ENCODE measurements around the gene MAN1B1.
"Not testable (repeated sequence)": the region's sequence is repeated elsewhere in the genome, so short reads cannot be mapped to it uniquely, and the experiment has no call there.

Gene MAN1B1

DNA sequence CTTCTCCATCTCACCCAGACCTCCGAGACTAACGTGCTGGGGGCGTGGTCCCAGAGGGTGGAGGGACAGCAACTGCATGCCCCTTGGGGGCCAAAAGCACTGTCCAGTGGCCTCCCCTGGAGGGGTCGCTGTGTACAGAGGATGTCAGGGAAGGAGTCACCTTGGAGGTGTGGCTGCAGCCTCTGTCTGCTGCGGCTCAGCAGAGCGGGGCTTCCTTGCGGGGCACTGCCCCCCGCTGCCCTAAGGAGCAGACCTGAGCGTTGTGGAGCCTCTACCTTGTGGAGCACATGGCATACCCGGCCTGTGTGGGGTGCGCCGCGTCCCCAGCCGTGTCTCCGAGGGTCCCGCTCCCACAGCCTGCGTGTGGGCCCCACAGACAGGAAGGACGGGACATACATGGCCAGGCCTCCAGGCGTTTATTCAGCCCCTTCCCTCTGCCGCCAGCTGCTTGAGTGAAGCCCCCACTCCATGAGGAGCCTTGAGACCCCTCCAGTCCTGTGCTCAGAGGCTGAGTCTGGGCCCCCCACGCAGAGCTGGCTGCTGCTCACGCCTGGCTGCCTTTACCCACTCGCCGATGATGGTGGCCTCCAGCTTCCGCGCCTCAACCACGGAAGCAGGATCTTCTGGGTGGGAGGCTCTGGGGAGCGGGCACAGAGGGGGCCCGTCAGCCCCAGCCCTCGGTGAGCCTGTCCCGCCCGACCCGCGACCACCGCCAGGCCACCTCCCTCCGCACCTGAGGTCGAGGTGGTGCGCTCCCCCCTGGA, 23.5 kb downstream of the MAN1B1 start:
- no peak for DNase-seq

- DNase-seq = no peak
These were observed 24.4 kb downstream of the MAN1B1 start for GRCh38 chr9:137110911-137111787.

- DNase-seq = no peak
These were observed 25.2 kb downstream of the MAN1B1 start for GRCh38 chr9:137111788-137112563.

DNA sequence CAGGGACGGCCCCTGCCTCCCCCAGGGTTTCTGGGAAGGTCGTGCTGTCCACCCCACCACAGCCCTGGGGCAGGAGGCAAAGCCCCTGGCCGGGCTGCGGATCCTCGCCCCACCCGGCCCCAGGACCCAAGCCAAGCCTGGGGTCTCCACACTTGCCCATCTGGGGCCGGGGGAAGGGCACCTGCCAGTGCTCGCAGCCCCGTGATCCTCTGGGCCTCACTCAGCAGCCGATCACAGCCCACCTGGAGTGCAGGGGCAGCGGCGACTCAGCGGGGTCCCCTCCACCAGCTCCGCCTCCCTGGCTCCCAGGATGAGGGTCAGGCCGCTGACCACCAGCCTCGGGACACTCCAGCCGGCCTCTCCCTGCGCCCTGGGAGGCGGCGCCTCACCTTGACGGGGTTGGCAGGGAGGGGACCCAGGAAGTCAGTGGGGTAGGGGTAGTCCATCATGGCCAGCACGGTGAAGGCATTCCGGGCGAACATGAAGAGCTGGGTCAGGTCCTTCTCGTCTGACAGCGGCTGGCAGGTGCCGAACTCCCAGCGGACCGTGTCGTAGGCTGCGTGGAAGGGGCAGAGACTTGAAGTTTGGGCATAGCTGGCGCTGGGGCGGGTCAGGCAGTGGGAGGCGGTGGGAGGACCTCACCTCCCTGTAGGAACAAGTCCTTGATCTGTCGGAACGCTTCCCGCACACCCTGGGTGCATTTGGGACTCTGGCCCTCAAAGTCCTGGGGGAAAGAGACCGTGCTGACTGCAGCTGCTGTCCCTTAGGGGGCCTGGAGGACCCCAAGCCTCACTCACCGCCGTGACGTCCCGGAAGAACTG, 26.0 kb downstream of the MAN1B1 start:
- DNase-seq = no peak

- no peak for DNase-seq
These were observed 26.8 kb downstream of the MAN1B1 start for GRCh38 chr9:137113385-137114159.

DNA sequence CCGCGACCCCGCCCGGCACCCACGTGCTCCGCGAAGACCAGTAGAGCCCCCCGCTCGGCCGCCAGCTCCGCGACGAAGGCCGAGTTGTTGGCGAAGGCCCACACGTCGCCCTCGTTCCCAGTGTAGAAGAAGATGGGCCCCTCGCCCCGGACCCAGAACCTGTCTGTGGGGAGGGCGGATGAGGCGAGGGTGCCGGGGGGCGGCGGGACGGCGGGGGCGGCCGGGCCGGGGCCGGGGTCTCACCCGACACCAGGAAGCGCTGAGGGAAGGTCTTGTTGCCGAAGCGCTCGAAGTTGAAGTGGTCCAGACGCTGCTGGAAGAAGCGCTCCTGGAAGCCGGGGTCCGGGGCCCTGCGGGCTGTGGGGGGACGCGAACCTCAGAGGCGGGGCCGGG, 27.4 kb downstream of the MAN1B1 start:
- no peak for DNase-seq

DNA sequence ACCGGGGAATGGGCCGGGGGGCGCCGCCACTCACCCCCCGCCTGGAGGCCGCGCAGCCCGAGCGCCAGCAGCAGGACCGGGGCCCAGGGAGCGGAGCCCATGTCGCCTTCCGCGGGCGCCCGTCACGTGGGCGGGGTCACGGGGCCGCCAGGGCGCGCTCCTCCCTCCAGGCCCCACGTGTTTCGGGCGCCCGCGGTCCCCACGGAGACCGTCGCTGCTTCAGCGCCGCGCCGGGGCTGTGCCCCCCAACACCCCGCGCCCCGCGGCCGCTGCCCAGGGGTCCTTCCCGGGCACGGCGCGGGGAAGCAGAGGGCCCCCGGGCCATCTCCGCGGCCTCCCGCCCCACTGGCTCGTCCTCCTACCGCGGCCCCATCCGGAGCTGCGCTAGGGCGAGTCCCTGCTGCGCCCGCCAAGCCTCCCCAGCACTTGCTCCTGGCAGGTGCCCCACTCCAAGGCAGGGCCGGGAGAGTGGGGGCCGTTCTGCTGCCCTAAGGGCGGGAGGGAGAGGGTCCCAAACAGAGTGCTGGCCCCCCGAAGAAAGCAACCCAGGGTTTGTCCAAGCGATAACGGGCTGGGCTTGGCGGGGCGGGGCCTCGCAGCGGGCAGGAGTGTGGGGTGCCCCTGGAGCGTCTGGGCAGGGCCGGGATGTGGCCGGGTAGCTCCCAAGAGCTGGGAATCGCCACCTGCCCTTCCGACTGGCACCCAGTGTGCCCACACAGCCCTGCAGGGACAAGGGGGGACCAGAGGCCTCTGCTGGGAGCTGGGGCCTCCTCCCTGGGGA, 28.0 kb downstream of the MAN1B1 start, which contains the start of gene DPP7:
Gene DPP7, minus strand, starts transcription at position 121 of the 781 bp plus-strand sequence. Its CDS starts 20 bp downstream, at position 101.
- peak in 48 of 51 donors; percentile 19 to 89 (median 64) for DNase-seq

GRCh38 chr9:137115394-137116026, 28.7 kb downstream of the MAN1B1 start:
- DNase-seq = no peak

- no peak for DNase-seq
These were observed 29.3 kb downstream of the MAN1B1 start for GRCh38 chr9:137116027-137116507.

DNA sequence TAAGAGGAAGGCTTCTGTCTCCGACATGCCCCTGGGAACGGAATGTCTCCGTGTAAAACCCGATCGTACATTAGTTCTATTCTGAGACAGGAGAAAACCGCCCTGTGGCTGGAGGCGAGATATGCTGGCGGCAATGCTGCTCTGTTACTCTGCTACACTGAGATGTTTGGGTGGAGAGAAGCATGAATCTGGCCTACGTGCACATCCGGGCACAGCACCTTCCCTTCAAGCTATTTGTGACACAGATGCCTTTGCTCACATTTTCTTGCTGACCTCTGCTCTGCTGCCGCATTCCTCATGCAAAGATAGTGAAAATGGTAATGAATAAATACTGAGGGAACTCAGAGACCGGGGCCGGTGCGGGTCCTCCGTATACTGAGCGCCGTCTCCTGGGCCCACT, 29.9 kb downstream of the MAN1B1 start:
- DNase-seq = peak in 1 of 51 donors; percentile 35

DNA sequence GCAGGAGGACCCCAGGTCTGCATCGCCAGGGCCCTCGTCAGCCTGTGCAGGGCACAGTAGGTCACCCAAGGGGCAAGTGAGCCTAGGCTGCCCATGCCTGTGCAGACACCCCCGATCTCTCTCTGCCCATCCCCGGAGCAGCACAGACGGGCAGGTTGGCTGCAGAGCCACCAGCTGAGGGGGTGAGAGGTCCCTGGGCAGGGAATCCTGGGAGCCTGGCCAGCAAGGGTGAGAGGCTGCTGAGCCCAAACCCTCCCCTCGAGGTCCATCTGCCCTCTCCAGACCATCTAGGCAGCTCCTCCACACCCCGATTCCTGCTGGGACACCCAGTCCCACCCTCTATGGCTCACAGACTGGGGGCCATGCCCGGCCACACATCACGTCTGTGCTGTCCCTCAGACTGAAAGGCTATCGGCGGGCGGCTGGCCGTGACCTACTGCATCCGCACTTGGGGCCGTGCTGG, 30.5 kb downstream of the MAN1B1 start:
- DNase-seq = no peak

GRCh38 chr9:137118092-137118603, 31.4 kb downstream of the MAN1B1 start:
- not testable (repeated sequence) for DNase-seq

GRCh38 chr9:137121927-137122795, 35.4 kb downstream of the MAN1B1 start:
- not testable (repeated sequence) for DNase-seq

DNA sequence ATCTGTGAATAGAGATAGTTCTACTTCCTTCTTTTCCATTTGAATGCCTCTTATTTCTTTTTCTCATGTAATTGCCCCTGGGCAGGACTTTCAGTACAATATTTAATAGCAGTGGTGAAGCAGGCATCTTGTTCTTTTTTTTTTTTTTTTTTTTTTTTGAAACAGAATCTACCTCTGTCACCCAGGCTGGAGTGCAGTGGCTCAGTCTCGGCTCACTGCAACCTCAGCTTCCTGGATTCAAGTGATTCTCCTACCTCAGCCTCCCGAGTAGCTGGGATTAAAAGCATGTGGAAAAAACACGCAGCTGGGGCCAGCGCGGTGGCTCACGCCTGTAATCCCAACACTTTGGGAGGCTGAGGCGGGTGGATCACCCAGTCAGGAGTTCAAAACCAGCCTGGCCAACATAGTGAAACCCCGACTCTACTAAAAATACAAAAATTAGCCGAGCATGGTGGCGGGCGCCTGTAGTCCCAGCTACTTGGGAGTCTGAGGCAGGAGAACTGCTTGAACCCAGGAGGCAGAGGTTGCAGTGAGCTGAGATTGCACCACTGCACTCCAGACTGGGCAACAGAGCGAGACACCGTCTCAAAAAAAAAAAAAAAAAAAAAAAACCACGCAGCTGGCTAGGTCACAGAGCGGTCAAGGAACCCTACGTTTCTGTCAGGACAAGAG, 36.1 kb downstream of the MAN1B1 start:
- DNase-seq = not testable (repeated sequence)

DNA sequence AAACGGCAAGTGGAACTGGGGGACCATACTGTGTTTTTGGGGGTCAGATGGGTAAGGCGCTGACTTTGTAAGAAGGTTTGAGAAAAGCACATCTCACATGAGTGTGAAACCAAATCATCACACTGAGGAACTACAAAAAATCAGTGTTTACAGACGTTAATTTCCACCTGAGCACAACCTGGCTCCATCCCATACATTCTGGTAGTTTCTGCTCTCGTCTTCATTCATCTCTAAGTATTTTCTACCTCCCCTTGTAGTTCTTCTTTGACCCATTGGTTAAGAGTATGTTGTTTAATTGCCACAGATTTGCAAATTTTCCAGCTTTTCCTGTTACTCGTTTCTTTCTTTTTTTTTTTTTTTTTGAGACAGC, 36.7 kb downstream of the MAN1B1 start:
- no peak for DNase-seq

GRCh38 chr9:137123952-137124462, 37.2 kb downstream of the MAN1B1 start:
- DNase-seq = not testable (repeated sequence)
